NCI-H774 (cell line): ENCODE measurements around the gene OTUD6A.

ENCODE experiments used
- DNase-seq: peaks from one replicate; lab custom pipeline; 2025; lab: John Stamatoyannopoulos, UW

Gene OTUD6A

DNA sequence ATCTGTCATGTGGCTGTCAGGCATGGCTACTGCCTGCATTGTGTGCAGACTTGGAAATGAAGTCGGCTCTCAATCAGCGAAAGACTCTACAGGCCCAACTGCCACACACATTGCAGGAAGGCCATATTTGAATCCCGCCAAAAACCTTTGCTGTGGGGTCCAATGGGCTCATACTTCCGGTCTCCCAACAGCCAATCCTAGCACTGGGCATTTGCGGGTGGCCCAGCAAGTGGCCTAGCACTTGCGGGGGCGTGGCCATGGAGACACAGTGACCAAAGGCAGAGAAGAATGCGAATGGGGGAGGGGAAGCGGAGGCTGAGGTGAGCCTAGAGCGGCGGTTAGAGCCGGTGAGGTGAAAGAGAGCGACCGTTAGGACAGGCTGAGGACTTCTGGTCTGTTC is at the start of gene OTUD6A:
OTUD6A (plus strand) TSS at position 382 of the 400 bp plus-strand sequence. CDS start 68 bp downstream, outside the sequence.
- DNase-seq = no peak

GRCh38 chrX:70012756-70013155 is 49.5 kb upstream of the OTUD6A start:
- DNase-seq = no peak

DNA sequence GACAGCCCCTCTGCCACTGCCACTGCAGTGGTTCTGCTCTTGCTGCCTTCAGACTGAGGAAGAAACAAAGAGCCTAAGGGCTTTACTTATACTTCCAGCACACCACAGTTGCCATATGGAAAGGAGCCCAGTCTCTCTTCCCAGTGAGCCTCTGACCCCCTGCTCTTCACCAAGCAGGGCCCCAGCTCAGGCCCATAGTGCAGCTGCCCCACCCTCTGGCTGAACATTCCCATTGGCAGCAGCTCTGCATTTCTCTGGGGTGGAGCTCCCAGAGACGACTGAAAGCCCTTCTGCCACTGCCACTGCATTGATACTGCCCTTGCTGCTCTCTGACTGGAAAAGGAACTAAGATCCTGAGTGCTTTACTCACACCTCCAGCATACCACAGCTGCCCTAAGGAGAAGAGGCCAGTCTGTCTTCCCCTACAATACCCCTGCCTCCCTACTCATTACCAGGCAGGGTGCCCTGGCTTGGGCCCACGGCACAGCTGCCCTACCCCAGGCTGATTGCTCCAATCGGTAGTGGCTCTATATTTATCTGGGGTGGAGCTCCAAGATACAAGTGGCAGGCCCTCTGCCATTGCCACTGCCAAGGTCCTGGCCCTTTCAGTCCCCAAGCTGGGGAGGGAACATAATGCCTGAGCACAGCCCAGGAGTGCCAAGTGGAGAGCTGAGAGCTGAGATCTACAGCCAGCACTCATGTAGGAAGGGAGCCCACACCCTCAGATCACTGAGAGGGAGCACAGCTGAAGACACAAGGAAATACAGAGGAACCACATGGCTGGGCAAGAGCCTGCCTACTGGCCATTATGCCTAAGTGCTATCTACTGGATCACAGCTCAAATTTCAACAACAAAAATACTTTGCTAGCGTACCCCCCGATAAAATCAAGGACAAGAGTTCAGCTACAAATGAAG is 48.5 kb upstream of the OTUD6A start:
- DNase-seq = no peak

DNA sequence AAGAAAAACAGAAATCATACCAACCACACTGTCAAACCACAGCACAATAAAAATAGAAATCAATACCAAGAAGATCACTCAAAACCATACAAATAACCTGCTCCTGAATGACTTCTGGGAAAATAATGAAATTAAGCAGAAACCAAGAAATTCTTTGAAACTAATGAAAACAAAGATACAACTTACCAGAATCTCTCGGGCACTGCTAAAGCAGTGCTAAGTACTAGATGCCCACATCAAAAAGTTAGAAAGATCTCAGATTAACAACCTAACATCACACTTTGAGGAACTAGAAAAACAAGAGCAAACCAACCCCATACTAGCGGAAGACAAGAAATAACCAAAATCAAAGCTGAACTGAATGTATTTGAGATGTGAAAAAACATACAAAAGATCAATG is 45.7 kb upstream of the OTUD6A start:
- DNase-seq = no peak

GRCh38 chrX:70022616-70023015 is 39.6 kb upstream of the OTUD6A start:
- DNase-seq = no peak

- DNase-seq = no peak
These were observed 36.8 kb upstream of the OTUD6A start for GRCh38 chrX:70025464-70025863.

- no peak for DNase-seq
These were observed 36.0 kb upstream of the OTUD6A start for GRCh38 chrX:70026112-70026850.

- no peak for DNase-seq
These were observed 35.4 kb upstream of the OTUD6A start for GRCh38 chrX:70026851-70027200.

DNA sequence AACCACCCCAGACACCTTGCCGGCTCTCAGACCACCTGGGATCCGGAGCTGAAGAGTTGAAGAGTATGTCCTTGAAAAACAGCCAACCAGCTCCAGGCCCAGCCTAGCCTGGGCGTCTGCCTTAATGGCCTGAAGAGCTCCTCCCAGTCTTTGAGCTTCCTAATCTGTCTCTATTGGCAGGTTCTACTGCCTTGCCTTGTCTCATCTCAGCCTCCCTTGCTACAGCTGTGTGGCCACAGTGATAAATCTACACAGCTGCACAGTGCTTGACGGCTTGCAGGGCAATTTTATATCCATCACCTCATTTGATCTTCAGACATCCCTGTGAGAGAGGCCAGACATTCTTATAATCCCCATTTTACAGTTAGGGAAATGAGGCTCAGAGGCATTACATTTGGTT is 32.4 kb upstream of the OTUD6A start:
- DNase-seq = no peak

DNA sequence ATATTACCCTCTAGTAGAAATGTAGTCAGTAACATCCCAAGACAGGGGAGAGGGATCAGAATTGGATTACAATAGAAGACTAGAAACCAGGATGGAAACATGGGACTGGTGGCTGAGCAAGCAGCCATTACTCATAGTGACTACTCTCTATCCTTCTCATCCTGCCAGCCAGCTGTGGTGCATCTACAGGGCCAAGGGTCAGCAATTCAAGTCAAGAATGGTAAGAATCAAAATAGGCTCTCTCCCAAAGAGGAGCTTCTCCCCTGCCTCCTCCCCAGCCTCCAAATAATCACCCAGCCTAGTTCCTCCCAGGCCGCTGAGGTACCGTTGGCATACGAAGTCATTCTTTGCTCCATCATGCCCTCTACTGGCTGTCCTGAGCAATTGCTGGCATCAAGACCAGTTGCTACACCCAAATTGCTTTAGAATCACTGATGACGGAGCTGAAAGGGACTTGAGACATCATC is 31.9 kb upstream of the OTUD6A start:
- peak; percentile 2 for DNase-seq

DNA sequence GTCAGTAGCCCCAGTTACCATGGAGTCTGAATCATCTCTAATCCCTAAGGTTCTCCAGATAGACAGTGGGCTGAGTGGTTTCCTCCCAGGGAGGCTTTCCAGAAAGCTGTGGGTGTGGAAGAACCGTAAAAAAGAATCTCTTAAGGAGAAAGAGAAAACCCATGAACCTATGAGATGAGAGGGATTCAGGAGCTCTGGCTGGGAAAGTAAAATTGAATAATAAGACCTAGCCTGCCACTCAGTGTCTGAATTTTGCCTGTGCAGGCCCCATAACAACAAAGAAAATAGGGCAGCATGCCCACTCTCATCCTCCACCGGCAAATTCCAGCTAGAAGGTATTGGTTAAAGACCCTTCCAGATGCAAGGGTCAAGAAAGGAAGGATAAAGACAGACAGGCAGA is 29.5 kb upstream of the OTUD6A start:
- DNase-seq = no peak

GRCh38 chrX:70033348-70034051 is 28.8 kb upstream of the OTUD6A start:
- DNase-seq = no peak

GRCh38 chrX:70034646-70035045 is 27.6 kb upstream of the OTUD6A start:
- no peak for DNase-seq

DNA sequence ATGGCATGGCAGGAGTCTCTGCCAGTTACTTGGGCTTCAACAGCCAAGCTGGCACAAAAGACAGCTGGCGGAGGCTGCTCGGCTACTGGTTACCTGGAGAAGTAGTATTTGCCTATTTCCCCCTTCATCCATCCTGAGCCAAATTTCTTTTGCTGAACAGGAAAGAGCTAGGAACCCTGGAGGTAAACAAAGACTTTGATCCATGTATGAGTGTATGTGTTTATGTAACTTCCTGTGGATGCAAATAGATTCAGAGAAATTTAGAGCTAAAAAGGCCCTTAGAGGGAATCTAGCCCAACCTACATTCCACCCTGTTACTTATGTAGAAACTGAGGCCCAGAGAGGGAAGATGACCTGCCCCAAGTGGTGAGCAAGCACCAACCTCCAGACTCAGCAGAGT is 23.7 kb upstream of the OTUD6A start:
- DNase-seq = no peak

DNA sequence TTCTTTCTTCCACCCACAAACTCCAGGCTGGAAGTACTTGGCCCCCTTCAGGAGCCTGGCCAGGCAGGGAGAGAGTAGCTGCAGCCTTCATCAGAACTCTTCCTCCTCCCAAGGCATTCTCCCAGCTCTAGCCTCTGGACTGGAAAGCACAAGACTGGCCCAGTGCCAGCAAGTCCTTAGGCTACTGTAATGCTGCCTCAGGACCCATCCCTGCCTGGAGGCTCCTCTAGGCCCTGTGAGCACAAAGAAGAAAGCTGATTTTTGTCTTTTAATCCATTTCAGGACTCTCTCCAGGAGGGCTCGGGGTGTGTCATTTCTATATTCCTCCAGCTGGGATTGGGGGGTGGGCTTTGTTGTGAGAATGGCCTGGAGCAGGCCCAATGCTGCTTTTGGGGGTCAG is 23.3 kb upstream of the OTUD6A start:
- no peak for DNase-seq

DNA sequence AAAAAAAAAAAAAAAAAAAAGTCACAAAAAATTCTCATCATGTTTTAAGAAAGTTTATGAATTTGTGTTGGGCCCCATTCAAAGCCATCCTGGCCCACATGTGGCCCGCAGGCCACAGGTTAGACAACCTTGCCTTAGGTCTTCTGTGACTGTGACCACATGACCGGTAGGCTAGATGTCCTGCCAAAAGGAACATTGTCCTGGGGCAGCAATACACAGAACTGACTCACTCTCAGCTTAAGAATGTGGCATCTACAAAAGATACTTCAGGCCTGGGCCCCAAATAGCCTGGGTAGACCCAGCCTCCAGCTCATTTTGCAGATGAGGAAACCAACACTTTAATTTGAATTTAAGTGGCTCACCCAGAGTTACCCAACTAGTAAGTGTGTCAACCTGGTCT is 22.5 kb upstream of the OTUD6A start:
- DNase-seq = no peak

GRCh38 chrX:70041993-70042392 is 20.3 kb upstream of the OTUD6A start:
- DNase-seq = no peak

- DNase-seq = no peak
These were observed 19.6 kb upstream of the OTUD6A start for GRCh38 chrX:70042399-70043371.

GRCh38 chrX:70043685-70044084 is 18.6 kb upstream of the OTUD6A start:
- DNase-seq = no peak

- DNase-seq = no peak
These were observed 17.6 kb upstream of the OTUD6A start for GRCh38 chrX:70044541-70045245.

GRCh38 chrX:70046978-70047377 is 15.3 kb upstream of the OTUD6A start:
- DNase-seq = no peak
